Neural progenitor cell (in vitro differentiated cells): ENCODE measurements around the gene SRGAP3. TPM values are rescaled to one million over a fixed set of nuclear protein-coding genes. Genes with fewer than 3 reads are reported as not detected.

Experiments
- DNase-seq: peaks from one replicate; pipeline ENCODE4 v3.0.0-alpha.2; 2016; ENCODE audit warnings: low spot score
- H2AFZ ChIP-seq: fragments of 200-600 bp; sonication (generic); replicated peaks from 2 replicates; pipeline ENCODE4 v1.6.1; 2016; ENCODE audit warnings: antibody characterized with exemption
- H3F3A ChIP-seq: fragments of 200-600 bp; sonication (generic); 2 replicates; pipeline ENCODE4 v1.6.1; 2016; ENCODE audit warnings: antibody characterized with exemption, low read depth
- H3K27ac ChIP-seq: fragments of 200-600 bp; sonication (generic); 2 replicates; pipeline ENCODE4 v1.5.1; 2016; ENCODE audit warnings: mild to moderate bottlenecking
- H3K27me3 ChIP-seq: fragments of 200-600 bp; sonication (generic); 2 replicates; pipeline ENCODE4 v1.6.1; 2016; ENCODE audit warnings: mild to moderate bottlenecking, moderate library complexity
- H3K36me3 ChIP-seq: fragments of 200-600 bp; sonication (generic); 2 replicates; pipeline ENCODE4 v1.5.1; 2016
- H3K4me1 ChIP-seq: fragments of 200-600 bp; sonication (generic); 2 replicates; pipeline ENCODE4 v1.6.1; 2016; ENCODE audit warnings: mixed run types
- H3K4me2 ChIP-seq: fragments of 200-600 bp; sonication (generic); 2 replicates; pipeline ENCODE4 v1.6.1; 2016
- H3K4me3 ChIP-seq: fragments of 200-600 bp; sonication (generic); 2 replicates; pipeline ENCODE4 v1.5.1; 2016
- H3K79me2 ChIP-seq: fragments of 200-600 bp; sonication (generic); 2 replicates; pipeline ENCODE4 v1.6.1; 2016; ENCODE audit warnings: low read depth
- H3K9ac ChIP-seq: fragments of 200-600 bp; sonication (generic); 2 replicates; pipeline ENCODE4 v1.6.1; 2016
- H3K9me3 ChIP-seq: fragments of 200-600 bp; sonication (generic); 2 replicates; pipeline ENCODE4 v1.5.1; 2016; ENCODE audit warnings: low read depth
- H4K20me1 ChIP-seq: fragments of 200-600 bp; sonication (generic); 2 replicates; pipeline ENCODE4 v1.6.1; 2016; ENCODE audit warnings: low read depth
- H3K27ac Mint-ChIP-seq: 3 replicates; pipeline ENCODE4 v1.8.0; 2021; ENCODE audit warnings: mixed read lengths
- H3K27me3 Mint-ChIP-seq: 2 replicates; pipeline ENCODE4 v1.8.0; 2022; ENCODE audit warnings: low read depth, mild to moderate bottlenecking, inconsistent platforms, moderate library complexity, mixed read lengths; ENCODE audit not compliant: insufficient read depth
- H3K36me3 Mint-ChIP-seq: 3 replicates; pipeline ENCODE4 v1.8.0; 2021; ENCODE audit warnings: mixed read lengths
- H3K4me1 Mint-ChIP-seq: 3 replicates; pipeline ENCODE4 v1.8.0; 2021; ENCODE audit warnings: mixed read lengths
- H3K4me3 Mint-ChIP-seq: 3 replicates; pipeline ENCODE4 v1.8.0; 2021; ENCODE audit warnings: mild to moderate bottlenecking, moderate library complexity, mixed read lengths
- H3K9me3 Mint-ChIP-seq: 3 replicates; pipeline ENCODE4 v1.8.0; 2020; ENCODE audit warnings: mixed read lengths
- EZH2 ChIP-seq: fragments of 200-600 bp; sonication (generic); IDR thresholded peaks from 2 replicates; pipeline ENCODE4 v1.6.1; 2017; ENCODE audit warnings: antibody characterized with exemption, mild to moderate bottlenecking, moderate library complexity
- EZH2phosphoT487 ChIP-seq: fragments of 200-600 bp; sonication (generic); IDR thresholded peaks from 2 replicates; pipeline ENCODE4 v1.6.1; 2017; ENCODE audit warnings: antibody characterized with exemption
- total RNA-seq: library from RNA; depleted of rRNA; stranded (reverse); fragments of >200 nt; gene quantifications from 2 replicates; pipeline ENCODE4 v1.2.3, GENCODE V29; 2015; ENCODE audit warnings: low replicate concordance
- TF ChIP-seq, protein P1 (sequence below): fragments of 200-600 bp; sonication (generic); IDR thresholded peaks from 2 replicates; pipeline ENCODE4 v1.5.1; 2017; ENCODE audit warnings: antibody characterized with exemption, mild to moderate bottlenecking

SRGAP3 gene
- total RNA-seq, 1 donor from 2014 or later = 59.3 TPM

GRCh38 chr3:9019259-9019961 lies 230.0 kb downstream of the SRGAP3 start:
- peaks cover 31% of the 10 kb centered on the region for H3K4me1 Mint-ChIP-seq
- no peak overlapping the region for H3K27ac ChIP-seq
- H3K9me3 ChIP-seq = no peaks in the 10 kb centered on the region
- peaks cover 44% of the 10 kb centered on the region for H3K36me3 Mint-ChIP-seq
- H3K27me3 Mint-ChIP-seq = peaks cover 2% of the 10 kb centered on the region
- TF ChIP-seq, protein P1, sequence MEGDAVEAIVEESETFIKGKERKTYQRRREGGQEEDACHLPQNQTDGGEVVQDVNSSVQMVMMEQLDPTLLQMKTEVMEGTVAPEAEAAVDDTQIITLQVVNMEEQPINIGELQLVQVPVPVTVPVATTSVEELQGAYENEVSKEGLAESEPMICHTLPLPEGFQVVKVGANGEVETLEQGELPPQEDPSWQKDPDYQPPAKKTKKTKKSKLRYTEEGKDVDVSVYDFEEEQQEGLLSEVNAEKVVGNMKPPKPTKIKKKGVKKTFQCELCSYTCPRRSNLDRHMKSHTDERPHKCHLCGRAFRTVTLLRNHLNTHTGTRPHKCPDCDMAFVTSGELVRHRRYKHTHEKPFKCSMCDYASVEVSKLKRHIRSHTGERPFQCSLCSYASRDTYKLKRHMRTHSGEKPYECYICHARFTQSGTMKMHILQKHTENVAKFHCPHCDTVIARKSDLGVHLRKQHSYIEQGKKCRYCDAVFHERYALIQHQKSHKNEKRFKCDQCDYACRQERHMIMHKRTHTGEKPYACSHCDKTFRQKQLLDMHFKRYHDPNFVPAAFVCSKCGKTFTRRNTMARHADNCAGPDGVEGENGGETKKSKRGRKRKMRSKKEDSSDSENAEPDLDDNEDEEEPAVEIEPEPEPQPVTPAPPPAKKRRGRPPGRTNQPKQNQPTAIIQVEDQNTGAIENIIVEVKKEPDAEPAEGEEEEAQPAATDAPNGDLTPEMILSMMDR = no peak
- no peak for TF ChIP-seq EZH2phosphoT487
- H3K27me3 ChIP-seq = no peaks in the 10 kb centered on the region
- no peaks in the 10 kb centered on the region for H4K20me1 ChIP-seq
- no peak overlapping the region for H3K4me3 Mint-ChIP-seq
- no peaks in the 10 kb centered on the region for H3K79me2 ChIP-seq
- H3K9me3 Mint-ChIP-seq = no peaks in the 10 kb centered on the region
- H3F3A ChIP-seq = peaks cover 12% of the 10 kb centered on the region
- H3K9ac ChIP-seq = no peak overlapping the region
- no peak overlapping the region for H2AFZ ChIP-seq
- no peak for DNase-seq
- peak overlapping the region; percentile 15 for H3K4me2 ChIP-seq
- H3K4me3 ChIP-seq = no peak overlapping the region
- peaks cover 28% of the 10 kb centered on the region for H3K4me1 ChIP-seq
- peak overlapping the region; percentile 23 for H3K27ac Mint-ChIP-seq
- H3K36me3 ChIP-seq = no peaks in the 10 kb centered on the region

DNA sequence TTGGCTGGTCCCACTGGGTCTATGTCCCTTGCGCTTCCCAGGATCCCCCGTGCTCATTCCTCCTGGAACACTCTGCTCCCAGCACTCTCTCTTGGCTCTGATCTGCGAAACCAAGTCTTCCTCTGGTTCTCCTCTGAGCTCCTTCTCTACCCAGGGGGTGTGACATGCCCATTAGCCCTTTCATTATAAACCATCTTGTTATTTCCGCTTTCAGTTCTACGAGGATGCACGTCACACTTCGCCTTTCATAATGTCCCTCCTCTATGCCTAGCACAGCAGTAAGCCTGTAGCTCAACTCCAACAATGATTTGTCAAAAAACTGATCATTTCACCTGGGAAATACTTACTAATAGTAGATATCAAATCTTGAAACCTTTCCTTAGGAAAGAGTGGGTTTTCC lies 234.2 kb downstream of the SRGAP3 start:
- no peaks in the 10 kb centered on the region for H3K79me2 ChIP-seq
- no peaks in the 10 kb centered on the region for H3K27me3 ChIP-seq
- no peak for TF ChIP-seq EZH2
- no peak for TF ChIP-seq EZH2phosphoT487
- TF ChIP-seq, protein P1 = no peak
- Mint-ChIP-seq H3K27ac (no peak overlapping the region), H3K4me1 (peaks cover 12% of the 10 kb centered on the region), H3K36me3 (peaks cover 55% of the 10 kb centered on the region), H3K9me3 (no peaks in the 10 kb centered on the region), H3K4me3 (no peak overlapping the region), H3K27me3 (no peaks in the 10 kb centered on the region)
- no peak overlapping the region for H3K4me3 ChIP-seq
- no peak overlapping the region for H3K27ac ChIP-seq
- H3K4me2 ChIP-seq = no peak overlapping the region
- H3K9me3 ChIP-seq = no peaks in the 10 kb centered on the region
- no peaks in the 10 kb centered on the region for H3F3A ChIP-seq
- no peak for DNase-seq
- no peak overlapping the region for H3K9ac ChIP-seq
- no peaks in the 10 kb centered on the region for H3K36me3 ChIP-seq
- H2AFZ ChIP-seq = no peak overlapping the region
- no peaks in the 10 kb centered on the region for H4K20me1 ChIP-seq
- peaks cover 11% of the 10 kb centered on the region for H3K4me1 ChIP-seq

- no peaks in the 10 kb centered on the region for H4K20me1 ChIP-seq
- no peak overlapping the region for H3K4me2 ChIP-seq
- no peak overlapping the region for H3K9ac ChIP-seq
- TF ChIP-seq EZH2phosphoT487 = no peak
- TF ChIP-seq, protein P1 = no peak
- no peak for TF ChIP-seq EZH2
- Mint-ChIP-seq H3K36me3 (peaks cover 61% of the 10 kb centered on the region), H3K4me1 (peaks cover 3% of the 10 kb centered on the region), H3K4me3 (no peak overlapping the region), H3K9me3 (no peaks in the 10 kb centered on the region), H3K27me3 (peaks cover 6% of the 10 kb centered on the region), H3K27ac (no peak overlapping the region)
- no peak overlapping the region for H3K4me3 ChIP-seq
- no peaks in the 10 kb centered on the region for H3F3A ChIP-seq
- H2AFZ ChIP-seq = no peak overlapping the region
- H3K27me3 ChIP-seq = no peaks in the 10 kb centered on the region
- H3K79me2 ChIP-seq = no peaks in the 10 kb centered on the region
- H3K4me1 ChIP-seq = peaks cover 1% of the 10 kb centered on the region
- H3K9me3 ChIP-seq = no peaks in the 10 kb centered on the region
- no peak overlapping the region for H3K27ac ChIP-seq
- H3K36me3 ChIP-seq = no peaks in the 10 kb centered on the region
- no peak for DNase-seq
Observed at GRCh38 chr3:9013782-9014563, 235.5 kb downstream of the SRGAP3 start.
